Aorta (tissue), 5 donors: ENCODE measurements around the gene SNX12. TPM values are rescaled to one million over a fixed set of nuclear protein-coding genes. Genes with fewer than 3 reads are reported as not detected.
"Not testable (repeated sequence)": the region's sequence is repeated elsewhere in the genome, so short reads cannot be mapped to it uniquely, and the experiment has no call there.

Experiments used
- ATAC-seq: fragments of 200-7000 bp; cut with Tn5 transposase; one replicate; pipeline ENCODE4 v1.9.1; 2022; ENCODE audit warnings: moderate library complexity; ENCODE audit not compliant: low FRiP score
- DNase-seq, 2 donors: peaks; one replicate each; pipeline ENCODE4 v3.0.0-alpha.2; 2020
- H3K27ac ChIP-seq, 2 donors: one replicate each; pipeline ENCODE4 v1.5.1; 2013; ENCODE audit warnings: low read length in 2 of 2, mild to moderate bottlenecking in 2 of 2, moderate library complexity in 2 of 2, control low read depth in 1 of 2, inconsistent platforms in 1 of 2, low read depth in 1 of 2
- H3K27me3 ChIP-seq, 2 donors: one replicate each; pipeline ENCODE4 v1.6.1; 2013; ENCODE audit warnings: control low read depth in 1 of 2, low read length in 1 of 2, mild to moderate bottlenecking in 1 of 2, moderate library complexity in 1 of 2; ENCODE audit not compliant: insufficient read depth in 2 of 2, control insufficient read depth in 1 of 2
- H3K36me3 ChIP-seq, 2 donors: one replicate each; pipeline ENCODE4 v1.6.1; 2013; ENCODE audit warnings: control low read depth in 1 of 2, low read length in 1 of 2, mild to moderate bottlenecking in 1 of 2; ENCODE audit not compliant: insufficient read depth in 2 of 2, control insufficient read depth in 1 of 2
- H3K4me1 ChIP-seq, 2 donors: one replicate each; pipeline ENCODE4 v1.6.1; 2013; ENCODE audit warnings: low read length in 2 of 2, control low read depth in 1 of 2, mild to moderate bottlenecking in 1 of 2, moderate library complexity in 1 of 2; ENCODE audit not compliant: insufficient read depth in 2 of 2, control insufficient read depth in 1 of 2
- H3K4me3 ChIP-seq, 2 donors: one replicate each; pipeline ENCODE4 v1.5.1; 2013; ENCODE audit warnings: low read length in 2 of 2, control low read depth in 1 of 2, mild to moderate bottlenecking in 1 of 2
- H3K9me3 ChIP-seq: one replicate; pipeline ENCODE4 v1.6.1; 2013; ENCODE audit warnings: mild to moderate bottlenecking, low read length; ENCODE audit not compliant: control insufficient read depth
- WGBS, 2 donors: extraction: QIAGEN DNeasy Blood & Tissue Kit; methylation state at CpG; one replicate each; pipeline ENCODE4 v1.1.7; 2013; 5-methylcytosine and 5-hydroxymethylcytosine counted together
- intact Hi-C, 2 donors: fragments of 100-400 bp; cut with DNase I; formaldehyde crosslinking; loops; one replicate each; pipeline versions ENCODE4 v1.14.2 to v1.15.0; 2022
- polyA plus RNA-seq, 2 donors: library from polyadenylated mRNA; stranded (reverse); fragments of 200-250 nt; gene quantifications; one replicate each; pipeline ENCODE4 v1.2.3, GENCODE V29; 2013
- total RNA-seq, 2 donors: library from RNA; stranded (reverse); fragmentation: NEBNext Ultra II Directional; extraction: Animal tissue kit (Norgen Biotek cat#: 25700); gene quantifications; one replicate each; pipeline ENCODE4 v1.2.1, GENCODE V29; 2021
- donor health status: healthy with polysubstance abuse.
- donor health status: Bipolar disorder and iron deficiency.
- donor health status: DM: no; HTN: no; CAD: no.
- donor health status: DM: no; HTN: no; CAD: no.
- donor health status: DM: yes; HTN: yes; CAD: no.

SNX12 gene
- total and polyA plus RNA-seq, 4 donors, result 31.8 to 66.0 (median 55.3) TPM

- H3K9me3 ChIP-seq, result no peaks in the 10 kb centered on the region
- DNase-seq (no peak), ATAC-seq (no peak)
- no peak overlapping the region for H3K27ac ChIP-seq
- H3K4me1 ChIP-seq, result no peaks in the 10 kb centered on the region
- H3K4me3 ChIP-seq, result no peak overlapping the region
- 60 to 76% methylated on average over 5 of the region's 5 CpGs for WGBS, 2 donors
- H3K27me3 ChIP-seq, result no peaks in the 10 kb centered on the region
- no peaks in the 10 kb centered on the region for H3K36me3 ChIP-seq
- intact Hi-C loops, result no loop called here
These were observed 2.4 kb upstream of the SNX12 start for GRCh38 chrX:71070531-71070930.

GRCh38 chrX:71067712-71068043, 456 bp downstream of the SNX12 start:
- no peak for DNase-seq
- no peaks in the 10 kb centered on the region for H3K9me3 ChIP-seq
- H3K4me1 ChIP-seq, result no peaks in the 10 kb centered on the region
- no peaks in the 10 kb centered on the region for H3K36me3 ChIP-seq
- H3K27me3 ChIP-seq, result no peaks in the 10 kb centered on the region
- peak overlapping the region in 1 of 2 donors; percentile 86 for H3K27ac ChIP-seq
- intact Hi-C loops, result no loop called here
- WGBS, 2 donors, result 0 to 32% methylated on average over 10 of the region's 10 CpGs
- peak overlapping the region; percentile 41 to 94 for H3K4me3 ChIP-seq
- peak; percentile 26 for ATAC-seq

GRCh38 chrX:71067089-71067488, 1.0 kb downstream of the SNX12 start:
- H3K9me3 ChIP-seq, result no peaks in the 10 kb centered on the region
- H3K36me3 ChIP-seq, result no peaks in the 10 kb centered on the region
- H3K4me3 ChIP-seq, result peak overlapping the region; percentile 41 to 94
- no peak for ATAC-seq
- intact Hi-C loops, result no loop called here
- no peak for DNase-seq
- no peaks in the 10 kb centered on the region for H3K4me1 ChIP-seq
- no peaks in the 10 kb centered on the region for H3K27me3 ChIP-seq
- no peak overlapping the region for H3K27ac ChIP-seq
- 2 to 29% methylated on average over 2 of the region's 2 CpGs for WGBS, 2 donors

GRCh38 chrX:71060127-71060526, 8.0 kb downstream of the SNX12 start:
- H3K36me3 ChIP-seq, result peaks cover 0 to 5% of the 10 kb centered on the region in 2 donors

GRCh38 chrX:71057848-71058530, 10.1 kb downstream of the SNX12 start:
- H3K4me1 ChIP-seq, result no peaks in the 10 kb centered on the region
- H3K36me3 ChIP-seq, result peaks cover 0 to 5% of the 10 kb centered on the region in 2 donors
- no peaks in the 10 kb centered on the region for H3K27me3 ChIP-seq
- no peaks in the 10 kb centered on the region for H3K9me3 ChIP-seq
- WGBS, 2 donors, result 59 to 84% methylated on average over 3 of the region's 3 CpGs
- no peak overlapping the region for H3K27ac ChIP-seq
- ATAC-seq (no peak), DNase-seq (no peak)
- H3K4me3 ChIP-seq, result no peak overlapping the region
- intact Hi-C loops, result no loop called here

More at GRCh38 chrX:71060127-71060526, 8.0 kb downstream of the SNX12 start:
- H3K27me3 ChIP-seq, result no peaks in the 10 kb centered on the region
- H3K4me1 ChIP-seq, result no peaks in the 10 kb centered on the region
- H3K4me3 ChIP-seq, result no peak overlapping the region
- no peak overlapping the region for H3K27ac ChIP-seq
- intact Hi-C loops, result no loop called here
- no peaks in the 10 kb centered on the region for H3K9me3 ChIP-seq
- no peak for DNase-seq
- ATAC-seq, result no peak

GRCh38 chrX:71056867-71057266, 11.3 kb downstream of the SNX12 start:
- Histone ChIP-seq H3K4me3 (no peak overlapping the region), H3K9me3 (no peaks in the 10 kb centered on the region), H3K36me3 (peaks cover 0 to 5% of the 10 kb centered on the region in 2 donors), H3K27me3 (no peaks in the 10 kb centered on the region), H3K4me1 (no peaks in the 10 kb centered on the region), H3K27ac (no peak overlapping the region)
- intact Hi-C loops, result no loop called here
- ATAC-seq, result no peak
- no peak for DNase-seq

- 33 to 54% methylated on average over 18 of the region's 18 CpGs for WGBS, 2 donors
- ATAC-seq, result no peak
- H3K4me1 ChIP-seq, result no peaks in the 10 kb centered on the region
- intact Hi-C loops, result no loop called here
- H3K27ac ChIP-seq, result no peak overlapping the region
- no peak for DNase-seq
- no peaks in the 10 kb centered on the region for H3K9me3 ChIP-seq
- no peaks in the 10 kb centered on the region for H3K27me3 ChIP-seq
- H3K4me3 ChIP-seq, result no peak overlapping the region
- H3K36me3 ChIP-seq, result no peaks in the 10 kb centered on the region
These were observed 14.9 kb downstream of the SNX12 start for GRCh38 chrX:71053217-71053621.

- DNase-seq (no peak), ATAC-seq (no peak)
- WGBS, 2 donors, result 51 to 54% methylated on average over 7 of the region's 7 CpGs
- Histone ChIP-seq H3K27ac (no peak overlapping the region), H3K4me3 (no peak overlapping the region), H3K4me1 (no peaks in the 10 kb centered on the region), H3K27me3 (no peaks in the 10 kb centered on the region), H3K9me3 (no peaks in the 10 kb centered on the region), H3K36me3 (no peaks in the 10 kb centered on the region)
- intact Hi-C loops, result no loop called here
These were observed 15.4 kb downstream of the SNX12 start for GRCh38 chrX:71052721-71053120.

- H3K9me3 ChIP-seq, DNase-seq, ATAC-seq, H3K4me3 ChIP-seq, H3K36me3 ChIP-seq, H3K27ac ChIP-seq, H3K27me3 ChIP-seq, intact Hi-C loops, H3K4me1 ChIP-seq: not testable (repeated sequence)
- WGBS, 2 donors, result 92 to 94% methylated on average over 3 of the region's 8 CpGs
These were observed 20.2 kb downstream of the SNX12 start for GRCh38 chrX:71047891-71048290.
